ENCODE data around the gene CHSY3. TPM values are rescaled to one million over a fixed set of nuclear protein-coding genes. Genes with fewer than 3 reads are reported as not detected.

Gene CHSY3
- total and polyA plus RNA-seq, 7 donors: 0.33 to 2.9 (median 0.67) TPM

- ATAC-seq (no peak), DNase-seq (no peak)
- H3K27ac ChIP-seq: no peak overlapping the region
- no peaks in the 10 kb centered on the region for H3K9me3 ChIP-seq
- H3K36me3 ChIP-seq (ENCODE audit: insufficient read depth in 1 of 2, low read depth in 1 of 2): no peaks in the 10 kb centered on the region
- TF ChIP-seq, protein P1, sequence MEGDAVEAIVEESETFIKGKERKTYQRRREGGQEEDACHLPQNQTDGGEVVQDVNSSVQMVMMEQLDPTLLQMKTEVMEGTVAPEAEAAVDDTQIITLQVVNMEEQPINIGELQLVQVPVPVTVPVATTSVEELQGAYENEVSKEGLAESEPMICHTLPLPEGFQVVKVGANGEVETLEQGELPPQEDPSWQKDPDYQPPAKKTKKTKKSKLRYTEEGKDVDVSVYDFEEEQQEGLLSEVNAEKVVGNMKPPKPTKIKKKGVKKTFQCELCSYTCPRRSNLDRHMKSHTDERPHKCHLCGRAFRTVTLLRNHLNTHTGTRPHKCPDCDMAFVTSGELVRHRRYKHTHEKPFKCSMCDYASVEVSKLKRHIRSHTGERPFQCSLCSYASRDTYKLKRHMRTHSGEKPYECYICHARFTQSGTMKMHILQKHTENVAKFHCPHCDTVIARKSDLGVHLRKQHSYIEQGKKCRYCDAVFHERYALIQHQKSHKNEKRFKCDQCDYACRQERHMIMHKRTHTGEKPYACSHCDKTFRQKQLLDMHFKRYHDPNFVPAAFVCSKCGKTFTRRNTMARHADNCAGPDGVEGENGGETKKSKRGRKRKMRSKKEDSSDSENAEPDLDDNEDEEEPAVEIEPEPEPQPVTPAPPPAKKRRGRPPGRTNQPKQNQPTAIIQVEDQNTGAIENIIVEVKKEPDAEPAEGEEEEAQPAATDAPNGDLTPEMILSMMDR (IDR thresholded peaks at IDR 0.05): peak; percentile 49
- no peaks in the 10 kb centered on the region for H3K4me1 ChIP-seq
- intact Hi-C loops (cut with DNase I): no loop called here
- H3K27me3 ChIP-seq (ENCODE audit: insufficient read depth in 3 of 3, low read length in 2 of 3): no peaks in the 10 kb centered on the region
- 45 to 63% (median 50%) methylated on average over 1 of the region's 1 CpG for WGBS, 3 donors
- H3K4me3 ChIP-seq: no peak overlapping the region
These were observed 204.9 kb downstream of the CHSY3 start for GRCh38 chr5:130109152-130109551.

DNA sequence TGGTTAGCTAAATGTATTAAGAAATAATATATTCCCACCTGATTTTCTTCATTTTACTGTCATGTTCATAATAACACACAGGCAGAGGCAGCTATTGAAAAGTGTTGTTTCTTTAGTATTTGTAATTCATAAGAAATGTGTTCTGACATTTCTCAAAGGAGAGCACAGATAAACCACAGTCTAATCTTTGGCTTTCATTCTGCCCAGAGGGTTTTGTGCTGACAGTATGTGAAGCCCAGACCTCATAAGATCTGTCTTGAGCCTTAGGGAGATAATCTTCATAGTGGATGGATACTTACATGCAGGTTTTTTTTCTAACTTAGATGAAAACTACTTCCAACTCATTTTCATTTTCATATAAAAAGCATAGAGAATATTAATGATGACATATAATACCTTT, 206.1 kb downstream of the CHSY3 start:
- intact Hi-C loops (cut with DNase I): loop anchor here in 1 of 2 donors (10.0 kb wide), 1 partner anchor 1004 kb away; no protein-coding TSS in a partner anchor
- Histone ChIP-seq H3K27ac (no peak overlapping the region), H3K27me3 (ENCODE audit: insufficient read depth in 3 of 3, low read length in 2 of 3) (no peaks in the 10 kb centered on the region), H3K36me3 (ENCODE audit: insufficient read depth in 1 of 2, low read depth in 1 of 2) (no peaks in the 10 kb centered on the region), H3K4me1 (no peaks in the 10 kb centered on the region), H3K9me3 (no peaks in the 10 kb centered on the region), H3K4me3 (no peak overlapping the region)
- DNase-seq (no peak), ATAC-seq (no peak)
- TF ChIP-seq, protein P1 (IDR thresholded peaks at IDR 0.05): no peak

- H3K9me3 ChIP-seq: no peaks in the 10 kb centered on the region
- H3K4me3 ChIP-seq: no peak overlapping the region
- ATAC-seq (no peak), DNase-seq (no peak)
- no peak overlapping the region for H3K27ac ChIP-seq
- 56 to 67% (median 57%) methylated on average over 3 of the region's 3 CpGs for WGBS, 3 donors
- intact Hi-C loops (cut with DNase I): loop anchor here in 1 of 2 donors (10.0 kb wide), 1 partner anchor 1003 kb away; no protein-coding TSS in a partner anchor
- H3K4me1 ChIP-seq: no peaks in the 10 kb centered on the region
- H3K36me3 ChIP-seq (ENCODE audit: insufficient read depth in 1 of 2, low read depth in 1 of 2): no peaks in the 10 kb centered on the region
- no peaks in the 10 kb centered on the region for H3K27me3 ChIP-seq (ENCODE audit: insufficient read depth in 3 of 3, low read length in 2 of 3)
- TF ChIP-seq, protein P1 (IDR thresholded peaks at IDR 0.05): no peak
These were observed 207.5 kb downstream of the CHSY3 start for GRCh38 chr5:130111746-130112145.

DNA sequence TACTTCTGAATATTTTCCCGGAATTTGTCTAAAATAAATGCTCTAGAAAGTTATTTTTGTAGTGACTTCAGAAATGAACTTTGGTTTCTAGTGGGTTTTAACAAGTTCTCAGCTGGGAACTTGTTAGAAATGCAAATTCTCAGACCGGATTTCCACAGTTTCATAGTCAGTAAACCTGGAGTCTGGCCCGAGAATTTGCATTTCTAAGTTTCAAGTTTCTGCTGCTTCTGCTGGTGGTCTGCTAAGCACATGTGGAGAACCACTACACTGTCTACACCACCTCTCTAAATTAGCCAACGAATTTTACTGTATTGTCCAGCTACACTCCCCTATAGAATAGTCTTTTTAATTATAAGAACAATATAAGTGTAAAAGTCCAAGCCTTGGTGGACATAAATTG, 208.0 kb downstream of the CHSY3 start:
- H3K36me3 ChIP-seq (ENCODE audit: insufficient read depth in 1 of 2, low read depth in 1 of 2): no peaks in the 10 kb centered on the region
- 69 to 74% (median 72%) methylated on average over 4 of the region's 4 CpGs for WGBS, 3 donors
- no peaks in the 10 kb centered on the region for H3K27me3 ChIP-seq (ENCODE audit: insufficient read depth in 3 of 3, low read length in 2 of 3)
- intact Hi-C loops (cut with DNase I): loop anchor here in 1 of 2 donors (10.0 kb wide), 1 partner anchor 1003 kb away; no protein-coding TSS in a partner anchor
- no peak overlapping the region for H3K4me3 ChIP-seq
- no peaks in the 10 kb centered on the region for H3K9me3 ChIP-seq
- TF ChIP-seq, protein P1 (IDR thresholded peaks at IDR 0.05): no peak
- no peak for DNase-seq
- H3K27ac ChIP-seq: no peak overlapping the region
- H3K4me1 ChIP-seq: no peaks in the 10 kb centered on the region
- ATAC-seq: no peak

GRCh38 chr5:130115686-130116085, 211.4 kb downstream of the CHSY3 start:
- no peak for ATAC-seq
- Histone ChIP-seq H3K4me3 (no peak overlapping the region), H3K36me3 (ENCODE audit: insufficient read depth in 1 of 2, low read depth in 1 of 2) (no peaks in the 10 kb centered on the region), H3K27ac (no peak overlapping the region), H3K27me3 (ENCODE audit: insufficient read depth in 3 of 3, low read length in 2 of 3) (no peaks in the 10 kb centered on the region), H3K4me1 (no peaks in the 10 kb centered on the region), H3K9me3 (no peaks in the 10 kb centered on the region)
- DNase-seq: no peak
- intact Hi-C loops (cut with DNase I): loop anchor here in 1 of 2 donors (10.0 kb wide), 1 partner anchor 999 kb away; no protein-coding TSS in a partner anchor
- TF ChIP-seq, protein P1 (IDR thresholded peaks at IDR 0.05): no peak
- 84 to 90% (median 88%) methylated on average over 8 of the region's 8 CpGs for WGBS, 3 donors
